Mucosa of descending colon (tissue), 3 donors: Measurements from ENCODE around the gene SYNPO. TPM values are rescaled to one million over a fixed set of nuclear protein-coding genes. Genes with fewer than 3 reads are reported as not detected.

Experiments used
- ATAC-seq: fragments of 200-7000 bp; cut with Tn5 transposase; one replicate; pipeline ENCODE4 v1.9.1; 2020; ENCODE audit warnings: mild to moderate bottlenecking, moderate library complexity
- DNase-seq, 3 donors: peaks; one replicate each; pipeline ENCODE4 v3.0.0-alpha.2; 2020
- H3K36me3 ChIP-seq: fragments of 200-600 bp; one replicate; pipeline ENCODE4 v1.8.0; 2021; ENCODE audit warnings: low read depth, mild to moderate bottlenecking
- H3K4me1 ChIP-seq: fragments of 200-600 bp; one replicate; pipeline ENCODE4 v1.8.0; 2021; ENCODE audit warnings: low read depth, mild to moderate bottlenecking
- H3K4me3 ChIP-seq: fragments of 200-600 bp; one replicate; pipeline ENCODE4 v1.8.0; 2021; ENCODE audit warnings: mild to moderate bottlenecking
- H3K9me3 ChIP-seq: fragments of 200-600 bp; one replicate; pipeline ENCODE4 v1.8.0; 2021; ENCODE audit warnings: mild to moderate bottlenecking
- CTCF ChIP-seq: fragments of 200-600 bp; IDR thresholded peaks from one replicate; pipeline ENCODE4 v1.8.0; 2022; ENCODE audit warnings: antibody characterized with exemption, mild to moderate bottlenecking
- intact Hi-C, 2 donors: fragments of 100-400 bp; cut with DNase I in 1 of 2; cut with micrococcal nuclease in 1 of 2; formaldehyde crosslinking; loops; one replicate each; pipeline versions ENCODE4 v1.11.0 to v1.11.1; 2022; cut with DNase I, micrococcal nuclease
- total RNA-seq, 3 donors: library from RNA; stranded (reverse); fragmentation: NEBNext Ultra II Directional in 2 of 3; extraction: Animal tissue kit (Norgen Biotek cat#: 25700) in 2 of 3; gene quantifications; one replicate each; pipeline versions ENCODE4 v1.2.1 to v1.2.4, GENCODE V29; 2021 to 2023
- donor health status: DM: no; HTN: no; CAD: no; lungs with moderate emphysema.
- donor health status: DM: no; HTN: no; CAD: no.
- donor health status: DM: no; HTN: yes; CAD: no.

SYNPO gene
- total RNA-seq, 3 donors from 2014 or later: 62.9 to 73.6 (median 63.9) TPM

- Histone ChIP-seq H3K4me1 (peaks cover 34% of the 10 kb centered on the region), H3K4me3 (no peak overlapping the region), H3K9me3 (no peaks in the 10 kb centered on the region), H3K36me3 (no peaks in the 10 kb centered on the region)
- DNase-seq (no peak), ATAC-seq (no peak)
- intact Hi-C loops: no loop called here
- TF ChIP-seq CTCF: no peak
Measured at GRCh38 chr5:150618163-150618562, 22.3 kb upstream of the SYNPO start.

- Histone ChIP-seq H3K4me3 (no peak overlapping the region), H3K36me3 (no peaks in the 10 kb centered on the region), H3K4me1 (peaks cover 29% of the 10 kb centered on the region), H3K9me3 (no peaks in the 10 kb centered on the region)
- peak in 1 of 3 donors; percentile 51 for DNase-seq
- TF ChIP-seq CTCF: no peak
- ATAC-seq: no peak
- intact Hi-C loops: no loop called here
Measured at GRCh38 chr5:150618588-150619281, 21.7 kb upstream of the SYNPO start.

- DNase-seq (peak in 1 of 3 donors; percentile 21), ATAC-seq (no peak)
- intact Hi-C loops: no loop called here
- TF ChIP-seq CTCF: no peak
- Histone ChIP-seq H3K9me3 (no peaks in the 10 kb centered on the region), H3K36me3 (no peaks in the 10 kb centered on the region), H3K4me1 (peaks cover 25% of the 10 kb centered on the region), H3K4me3 (no peak overlapping the region)
Measured at GRCh38 chr5:150619359-150620230, 20.9 kb upstream of the SYNPO start.

- Histone ChIP-seq H3K9me3 (no peaks in the 10 kb centered on the region), H3K4me3 (no peak overlapping the region), H3K36me3 (no peaks in the 10 kb centered on the region), H3K4me1 (peaks cover 16% of the 10 kb centered on the region)
- intact Hi-C loops: no loop called here
- no peak for DNase-seq
- no peak for ATAC-seq
- TF ChIP-seq CTCF: no peak
Measured at GRCh38 chr5:150621301-150621700, 19.2 kb upstream of the SYNPO start.

GRCh38 chr5:150622157-150622556 is 18.3 kb upstream of the SYNPO start:
- ATAC-seq: no peak

More at GRCh38 chr5:150622157-150622556, 18.3 kb upstream of the SYNPO start:
- Histone ChIP-seq H3K36me3 (no peaks in the 10 kb centered on the region), H3K4me1 (peaks cover 12% of the 10 kb centered on the region), H3K9me3 (no peaks in the 10 kb centered on the region), H3K4me3 (no peak overlapping the region)
- intact Hi-C loops: no loop called here
- TF ChIP-seq CTCF: no peak
- DNase-seq: no peak
